IPS DF 19.7 (cell line): ENCODE results near the gene UNC13D.
A peak's percentile ranks its signal among the peaks of the same experiment; 100 is the strongest.
"Not testable (repeated sequence)": the region's sequence is repeated elsewhere in the genome, so short reads cannot be mapped to it uniquely, and the experiment has no call there.

Source experiments
- DNase-seq: peaks from one replicate; pipeline ENCODE4 v3.0.0-alpha.2; 2013; ENCODE audit warnings: low read depth, low spot score

UNC13D gene

DNA sequence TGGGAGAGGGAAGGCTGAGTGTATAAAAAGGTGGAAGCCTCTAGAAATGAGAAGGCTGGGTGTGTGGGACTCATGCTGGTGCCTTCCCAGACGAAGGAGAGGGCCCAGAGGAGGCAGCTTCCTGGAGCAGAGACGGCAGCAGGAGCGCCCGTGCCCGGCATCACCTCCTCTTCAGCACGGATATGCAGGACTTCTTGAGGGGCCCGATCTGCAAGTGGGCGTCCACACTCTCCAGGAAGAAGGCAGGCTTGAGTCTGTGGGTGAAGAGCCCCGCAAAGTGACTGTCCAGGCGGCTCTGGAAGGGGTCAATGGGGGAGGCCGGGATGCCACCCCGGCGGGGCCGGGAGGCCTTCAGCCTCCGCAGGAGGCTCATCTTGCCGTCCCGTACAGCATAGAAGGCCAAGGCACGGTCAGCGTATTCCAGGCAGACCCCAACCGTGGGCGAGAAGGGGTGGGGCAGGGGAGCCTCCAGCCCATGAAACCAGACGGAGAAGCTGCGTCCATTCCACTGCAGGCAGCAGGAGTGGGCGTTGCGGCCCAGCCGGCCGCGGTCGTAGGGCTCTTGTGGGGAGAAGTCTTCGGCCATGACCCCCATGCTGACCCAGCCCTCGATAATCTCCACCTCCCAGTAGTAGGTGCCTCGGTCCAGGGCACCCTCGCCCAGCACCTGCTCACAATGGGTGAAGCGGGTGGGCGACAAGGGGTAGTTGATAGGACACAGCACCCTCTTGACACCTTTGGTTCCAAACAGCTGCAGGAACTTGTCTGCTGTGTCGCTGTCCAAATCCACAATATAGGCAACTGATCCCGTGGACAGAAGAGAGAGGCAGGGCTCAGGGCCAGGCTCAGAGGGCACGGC, 30.3 kb upstream of the UNC13D start:
- DNase-seq: no peak

DNA sequence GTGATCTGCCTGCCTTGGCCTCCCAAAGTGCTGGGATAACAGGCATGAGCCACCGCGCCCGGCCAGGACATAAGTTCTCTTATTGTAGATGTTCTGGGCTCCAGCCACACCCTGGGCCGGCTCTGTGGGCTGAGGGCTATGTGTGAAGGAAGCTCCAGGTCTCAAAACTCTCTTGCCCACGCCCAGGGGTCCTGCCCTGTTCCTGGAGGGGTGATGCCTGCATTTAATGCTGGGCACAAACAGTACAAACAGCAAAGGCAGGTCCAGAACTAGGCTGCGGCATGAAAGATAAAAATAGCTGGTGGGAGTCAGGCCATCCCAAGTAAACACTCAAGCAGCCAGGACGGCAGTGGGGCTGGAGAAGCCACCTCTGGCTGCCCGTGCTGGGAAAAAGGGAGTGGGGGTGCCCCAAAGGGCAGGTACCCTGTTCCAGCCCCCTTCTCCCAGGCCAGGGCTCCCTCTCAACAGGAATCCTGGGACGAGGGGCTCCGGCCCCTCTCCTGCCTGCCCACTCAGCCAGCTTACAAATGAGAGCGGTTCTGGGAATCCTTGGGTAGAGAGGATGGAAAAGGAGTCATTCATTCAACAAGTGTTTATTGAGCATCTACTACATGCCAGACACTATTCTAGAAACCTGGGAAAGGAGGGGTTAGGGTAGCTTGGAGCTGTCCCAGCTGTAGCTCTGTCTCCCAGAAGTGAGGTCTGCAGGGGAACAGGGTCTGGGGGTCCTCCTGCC, 29.6 kb upstream of the UNC13D start:
- no peak for DNase-seq

DNA sequence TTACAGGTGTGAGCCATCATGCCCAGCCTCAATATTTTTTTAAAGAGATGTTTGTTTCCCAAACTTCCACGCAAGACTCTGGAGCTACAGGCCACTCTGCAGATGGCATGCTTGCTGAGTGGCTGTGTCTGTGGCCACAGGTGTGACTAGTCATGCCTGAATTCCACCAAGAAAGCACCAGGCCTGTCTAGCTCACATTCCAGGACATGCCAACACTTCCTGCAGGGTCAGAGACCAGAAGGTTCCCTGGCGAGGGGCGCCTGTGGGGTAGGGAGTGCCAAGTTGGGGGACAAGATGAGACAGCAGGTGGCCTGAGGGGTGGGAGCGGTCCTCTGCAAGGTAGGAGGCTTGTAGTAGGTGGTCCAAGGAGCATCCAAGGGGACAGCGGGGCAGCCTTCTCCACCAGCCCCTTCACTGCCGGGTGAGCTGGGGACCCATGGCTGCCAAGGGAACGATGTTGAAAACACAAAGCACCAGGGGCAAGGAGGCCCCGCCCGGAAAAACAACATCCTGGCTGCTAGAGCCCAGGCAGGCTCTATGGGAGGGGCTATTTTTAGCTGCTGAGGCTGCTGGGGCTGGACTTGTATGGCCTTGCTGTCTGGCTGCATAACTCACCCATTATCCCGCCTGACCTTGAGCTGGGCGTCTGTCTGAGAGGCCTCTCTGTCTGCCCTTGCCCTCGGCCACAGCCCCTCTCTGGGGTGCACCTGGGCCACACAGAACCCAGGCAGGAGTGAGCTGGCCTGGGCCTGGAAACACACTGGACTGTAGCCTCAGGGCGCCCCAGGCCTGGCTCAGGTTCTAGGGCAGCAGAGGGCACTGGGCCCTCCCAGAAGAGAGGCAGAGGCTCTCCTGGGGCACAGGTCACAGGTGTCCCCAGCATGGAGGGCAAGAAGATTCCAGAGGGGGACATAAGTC, 28.5 kb upstream of the UNC13D start:
- DNase-seq: no peak

DNA sequence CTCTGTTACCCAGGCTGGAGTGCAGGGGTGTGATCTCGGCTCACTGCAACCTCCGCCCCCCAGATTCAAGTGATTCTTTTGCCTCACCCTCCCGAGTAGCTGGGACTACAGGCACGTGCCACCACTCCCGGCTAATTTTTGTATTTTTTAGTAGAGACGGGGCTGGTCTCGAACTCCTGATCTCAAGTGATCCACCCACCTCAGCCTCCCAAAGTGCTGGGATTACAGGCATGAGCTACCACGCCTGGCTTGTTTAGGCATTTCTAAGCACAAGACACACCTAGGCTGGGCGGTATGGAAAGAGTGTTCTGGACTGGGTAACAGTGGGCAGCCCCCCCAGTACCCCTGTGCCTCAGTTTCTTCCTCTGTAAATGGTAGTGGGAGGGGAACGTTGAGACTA, 26.0 kb upstream of the UNC13D start:
- DNase-seq: not testable (repeated sequence)

DNA sequence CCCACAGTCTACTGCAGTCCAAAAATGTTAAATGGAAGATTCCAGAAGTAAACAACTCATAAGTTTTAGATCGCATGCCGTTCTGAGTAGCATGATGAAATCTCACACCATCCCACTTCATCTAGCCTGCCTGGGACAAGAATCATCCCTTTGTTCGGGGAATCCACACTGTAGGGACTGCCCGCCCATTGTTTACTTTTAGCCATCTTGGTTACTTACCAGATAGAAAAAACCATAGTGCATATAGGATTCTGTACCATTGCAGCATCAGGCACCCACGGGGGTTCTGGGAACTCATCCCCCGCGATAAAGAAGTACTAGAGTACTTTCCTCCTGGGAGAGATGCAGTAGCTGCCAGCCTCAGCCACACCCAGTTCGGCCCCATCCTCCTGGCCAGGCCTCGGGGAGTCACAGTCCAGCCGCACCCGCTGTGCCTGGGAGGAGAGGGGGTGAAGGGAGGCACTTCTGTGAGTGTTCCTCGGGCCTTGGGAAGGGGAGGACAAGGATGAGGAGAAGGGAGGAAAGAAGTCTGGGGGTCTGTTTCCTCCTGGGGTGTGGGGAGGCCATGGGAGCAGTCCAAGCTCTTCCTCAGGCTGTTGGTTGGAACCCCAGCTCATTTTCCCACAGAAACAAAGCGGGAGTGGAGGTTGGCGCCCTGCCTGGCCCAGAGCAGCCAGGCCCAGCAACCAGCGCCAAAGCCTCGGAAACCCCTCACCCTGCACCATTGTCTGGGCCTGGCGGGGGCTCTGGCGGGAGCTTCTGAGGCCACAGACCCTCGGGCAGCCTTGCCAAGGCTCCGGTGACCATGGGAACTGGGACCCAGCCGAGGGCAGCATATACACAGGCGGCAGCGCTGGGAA, 25.3 kb upstream of the UNC13D start:
- no peak for DNase-seq

DNA sequence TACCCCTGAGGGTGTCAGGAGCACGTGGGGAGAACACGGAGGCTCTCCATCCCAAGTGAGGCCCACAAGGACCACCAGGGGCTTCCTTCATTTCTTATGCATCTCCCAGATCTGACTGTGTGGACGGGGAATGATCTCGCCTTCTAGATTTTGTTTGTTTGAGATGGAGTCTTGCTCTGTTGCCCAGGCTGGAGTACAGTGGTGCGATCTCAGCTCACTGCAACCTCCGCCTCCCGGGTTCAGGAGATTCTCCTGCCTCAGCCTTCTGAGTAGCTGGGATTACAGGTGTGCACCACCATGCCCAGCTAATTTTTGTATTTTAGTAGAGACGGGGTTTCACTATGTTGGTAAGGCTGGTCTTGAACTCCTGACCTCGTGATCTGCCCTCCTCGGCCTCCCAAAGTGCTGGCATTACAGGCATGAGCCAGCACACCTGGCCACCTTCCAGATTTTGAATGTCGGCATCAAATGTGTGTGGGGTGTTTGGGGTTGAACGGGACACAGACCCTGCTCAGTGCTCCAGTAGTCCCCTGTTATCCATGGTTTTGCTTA, 24.6 kb upstream of the UNC13D start:
- not testable (repeated sequence) for DNase-seq

DNA sequence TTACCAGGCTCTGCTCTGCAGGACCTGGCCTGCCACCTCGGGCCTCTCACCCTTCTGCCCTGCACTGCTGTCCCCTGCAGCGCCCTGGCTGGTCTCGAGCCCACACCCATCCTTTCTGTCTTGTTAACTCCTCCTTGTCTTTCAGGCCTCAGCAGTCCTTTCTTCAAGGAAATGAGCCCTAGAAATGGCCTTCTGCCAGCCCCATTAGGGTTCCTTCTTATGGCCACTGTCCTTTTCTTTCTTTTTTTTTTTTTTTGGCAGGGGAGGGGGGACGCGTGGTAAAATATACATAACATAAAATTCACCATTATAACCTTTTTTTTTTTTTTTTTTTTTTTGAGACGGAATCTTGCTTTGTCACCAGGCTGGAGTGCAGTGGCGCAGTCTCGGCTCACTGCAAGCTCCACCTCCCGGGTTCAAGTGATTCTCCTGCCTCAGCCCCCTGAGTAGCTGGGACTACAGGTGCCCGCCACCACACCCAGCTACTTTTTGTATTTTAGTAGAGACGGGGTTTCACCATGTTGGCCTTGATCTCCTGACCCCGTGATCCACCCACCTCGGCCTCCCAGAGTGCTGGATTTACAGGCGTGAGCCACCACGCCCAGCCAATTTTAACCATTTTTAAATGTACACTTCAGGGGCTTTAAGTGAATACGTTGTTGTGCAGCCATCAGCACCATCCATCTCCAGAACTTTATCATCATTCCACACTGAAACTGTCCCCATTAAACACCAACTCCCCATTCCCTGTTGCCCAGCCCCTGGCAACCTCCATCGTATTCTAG, 21.4 kb upstream of the UNC13D start:
- not testable (repeated sequence) for DNase-seq

DNA sequence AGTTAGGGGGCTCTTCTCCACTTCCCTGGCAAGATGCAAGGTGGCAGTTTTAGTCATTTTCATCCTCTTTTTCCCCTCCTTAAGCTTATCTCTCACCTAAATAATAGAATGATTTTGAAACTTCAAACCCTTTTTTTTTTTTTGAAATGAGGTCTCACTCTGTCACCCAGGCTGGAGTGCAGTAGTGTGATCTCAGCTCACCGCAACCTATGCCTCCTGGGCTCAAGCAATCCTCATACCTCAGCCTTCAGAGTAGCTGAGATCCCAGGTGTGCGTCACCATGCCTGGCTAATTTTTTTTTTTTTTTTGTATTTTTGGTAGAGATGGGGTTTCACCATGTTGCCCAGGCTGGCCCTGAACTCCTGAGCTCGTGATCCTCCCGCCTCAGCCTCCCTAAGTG, 20.7 kb upstream of the UNC13D start:
- not testable (repeated sequence) for DNase-seq

DNA sequence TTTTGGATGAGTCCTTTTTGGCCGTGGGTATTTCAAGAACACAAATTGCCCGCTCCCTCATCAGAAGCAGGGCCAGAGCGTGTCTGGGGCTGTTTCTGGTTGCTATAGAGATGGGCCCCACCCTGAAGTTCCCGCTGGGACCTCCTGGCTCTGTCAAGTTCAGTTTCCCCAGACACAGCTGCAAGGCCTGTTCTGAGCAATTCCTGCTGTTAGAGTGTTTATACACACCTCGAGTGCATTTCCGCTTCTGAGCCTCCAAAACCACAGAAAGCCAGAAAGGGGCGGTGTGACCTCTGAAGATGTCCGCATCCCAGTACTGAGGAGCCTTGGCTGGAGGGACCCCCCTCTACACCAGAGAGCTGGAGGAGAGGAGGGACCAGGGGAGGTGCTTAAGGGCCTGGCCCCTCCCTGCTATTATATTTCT, 20.3 kb upstream of the UNC13D start:
- DNase-seq: no peak

DNA sequence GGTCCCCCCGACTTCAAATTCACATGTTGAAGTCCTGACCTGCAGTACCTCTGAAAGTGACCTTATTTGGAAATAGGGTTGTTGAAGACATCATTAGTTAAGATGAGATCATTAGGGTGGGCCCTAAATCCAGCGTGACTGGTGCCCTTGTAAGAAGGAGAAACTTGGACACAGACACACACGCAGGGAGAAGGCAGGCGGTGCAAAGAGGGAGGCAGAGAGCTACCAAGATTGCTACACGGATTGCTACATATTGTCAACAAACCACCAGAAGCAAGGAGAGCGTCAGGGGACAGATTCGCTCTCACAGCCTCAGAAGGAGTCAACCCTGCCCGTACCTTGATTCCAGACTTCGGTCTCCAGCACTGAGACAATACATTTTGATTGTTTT, 17.7 kb upstream of the UNC13D start:
- DNase-seq: no peak

DNA sequence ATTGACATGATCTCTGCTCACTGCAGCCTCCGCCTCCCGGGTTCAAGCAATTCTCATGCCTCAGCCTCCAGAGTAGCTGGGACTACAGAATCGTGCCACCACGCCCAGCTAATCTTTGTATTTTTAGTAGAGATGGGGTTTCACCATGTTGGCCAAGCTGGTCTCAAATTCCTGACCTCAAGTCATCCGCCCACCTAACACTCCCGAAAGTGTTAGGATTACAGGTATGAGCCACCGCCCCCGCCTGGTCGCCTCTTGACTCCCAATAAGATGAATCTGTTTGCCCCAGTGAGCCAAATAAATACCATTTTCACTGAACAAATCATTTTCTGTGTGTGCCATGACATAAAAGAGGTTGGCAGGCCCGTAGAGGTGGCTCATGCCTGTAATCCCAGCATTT, 15.2 kb upstream of the UNC13D start:
- not testable (repeated sequence) for DNase-seq

DNA sequence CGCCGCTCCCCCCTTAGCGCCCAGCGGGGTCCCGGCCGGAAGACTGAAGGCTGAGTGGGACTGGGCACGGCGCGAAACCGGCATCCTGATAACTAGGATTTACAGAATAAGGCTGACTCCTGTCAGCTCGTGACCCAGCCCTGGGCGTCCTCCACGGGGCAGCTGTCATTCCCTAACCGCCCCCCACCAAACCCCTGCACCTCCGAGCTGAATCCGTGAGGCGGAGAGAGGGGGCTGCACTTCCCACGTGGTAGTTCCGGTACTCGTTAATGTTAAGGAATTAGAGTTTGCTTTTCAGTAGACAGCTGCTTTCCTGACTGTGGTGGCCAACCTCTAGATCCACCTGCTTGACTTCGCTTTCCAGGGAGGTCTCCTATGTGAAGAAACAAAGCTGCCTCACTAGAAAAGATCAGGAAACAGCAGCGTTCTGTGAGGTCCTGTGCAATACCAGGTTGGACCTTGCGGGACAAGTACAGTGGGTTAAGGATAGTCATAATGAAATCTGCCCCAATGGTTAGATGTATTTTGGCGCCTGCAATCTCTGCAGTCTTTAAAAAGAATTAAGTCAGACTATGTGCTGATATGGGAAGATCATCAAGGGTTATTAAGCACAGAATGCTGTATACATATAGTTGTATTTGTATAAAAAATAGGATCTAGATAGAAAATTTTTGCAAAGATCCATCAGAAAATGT, 12.0 kb upstream of the UNC13D start:
- no peak for DNase-seq

DNA sequence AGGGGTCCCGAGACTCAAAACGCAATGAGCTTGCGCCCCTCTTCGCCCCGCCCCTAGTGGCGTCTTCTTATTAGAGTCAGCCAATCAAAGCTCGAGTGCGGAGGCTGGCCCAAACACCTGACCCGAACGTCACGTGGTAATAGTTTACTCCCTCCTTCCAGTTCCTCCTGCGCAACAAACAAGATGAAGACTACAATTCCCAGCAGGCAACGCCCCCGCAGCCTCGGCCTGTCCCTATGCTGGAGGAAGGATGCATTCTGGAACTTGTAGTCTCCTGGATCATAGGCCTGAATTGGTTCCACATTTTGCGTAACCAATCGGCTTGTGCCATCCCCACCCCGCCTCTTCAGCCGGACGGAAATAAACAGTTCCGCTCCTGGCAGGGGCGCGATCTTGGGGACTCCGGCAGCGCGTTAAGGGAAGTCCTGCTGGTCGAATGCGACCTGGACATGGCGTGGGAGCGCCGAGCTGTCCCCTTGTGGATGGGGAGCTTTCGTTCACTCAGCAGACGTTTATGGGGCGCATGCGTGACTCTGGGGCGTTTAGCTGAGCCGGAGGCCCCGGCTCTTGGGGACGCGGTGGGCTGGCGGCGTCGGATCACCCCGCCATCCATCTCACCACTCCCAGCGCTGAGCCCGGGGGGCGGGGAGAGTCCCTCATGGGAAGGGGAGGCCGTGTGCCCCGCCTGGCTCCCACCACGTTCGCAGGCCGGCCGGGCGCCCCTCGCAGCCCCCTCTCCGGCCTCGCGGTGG, 11.3 kb upstream of the UNC13D start, which contains the start of gene WBP2:
TSS of gene WBP2 (minus strand) at position 26 of the 752 bp plus-strand sequence. CDS start 38 bp downstream, outside the sequence.
- peak; percentile 100 for DNase-seq

DNA sequence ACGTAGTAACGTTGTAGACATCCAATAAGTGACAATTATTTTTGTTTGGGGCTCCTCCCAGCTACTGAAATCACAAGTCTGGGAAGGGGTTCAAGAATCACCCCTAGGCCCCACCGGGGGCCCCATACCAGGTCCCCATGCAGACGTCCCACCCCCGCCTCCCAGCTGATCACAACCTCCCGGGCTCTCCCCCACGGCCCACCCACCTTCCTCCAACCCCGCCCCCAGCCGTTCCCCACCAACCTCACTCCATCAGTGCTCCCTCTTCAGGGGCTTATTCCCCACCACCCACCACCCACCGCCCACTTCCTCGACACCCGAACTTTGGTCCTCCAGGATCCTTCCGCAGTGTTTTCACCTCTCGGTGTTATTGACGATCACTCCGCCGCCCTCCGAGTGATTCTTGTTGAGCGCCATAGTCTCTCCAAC, 10.7 kb upstream of the UNC13D start:
- DNase-seq: no peak

DNA sequence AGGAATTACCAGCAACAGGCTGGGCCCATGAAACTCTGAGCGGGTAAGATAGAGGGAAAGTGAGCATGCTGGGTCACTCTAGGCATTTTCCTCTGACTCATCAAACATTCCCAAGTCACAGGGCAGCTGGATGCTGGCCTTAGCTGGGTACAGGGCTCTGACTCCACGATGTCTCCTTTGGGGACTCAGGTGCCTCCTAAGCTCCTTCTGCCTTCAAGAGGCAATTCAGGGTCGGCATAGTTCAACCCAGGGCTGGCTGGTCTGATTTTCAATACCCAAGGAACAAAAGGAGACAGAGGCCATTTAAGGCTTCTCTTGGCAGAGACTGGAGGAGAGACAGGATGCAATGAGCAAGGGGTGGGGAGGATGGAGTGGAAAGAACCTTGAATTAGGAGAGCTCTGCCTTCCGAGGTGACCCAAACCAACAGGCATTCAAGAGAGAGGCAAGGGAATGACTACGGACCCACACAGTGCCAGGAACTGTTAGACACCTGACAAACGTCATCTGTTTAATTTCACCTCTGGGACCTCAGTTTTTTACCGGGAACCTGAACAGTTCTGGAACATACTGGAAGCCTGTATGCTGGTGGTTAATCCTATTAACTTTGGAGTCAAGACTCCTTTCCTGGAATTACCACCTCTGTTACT, 10.0 kb upstream of the UNC13D start:
- no peak for DNase-seq

DNA sequence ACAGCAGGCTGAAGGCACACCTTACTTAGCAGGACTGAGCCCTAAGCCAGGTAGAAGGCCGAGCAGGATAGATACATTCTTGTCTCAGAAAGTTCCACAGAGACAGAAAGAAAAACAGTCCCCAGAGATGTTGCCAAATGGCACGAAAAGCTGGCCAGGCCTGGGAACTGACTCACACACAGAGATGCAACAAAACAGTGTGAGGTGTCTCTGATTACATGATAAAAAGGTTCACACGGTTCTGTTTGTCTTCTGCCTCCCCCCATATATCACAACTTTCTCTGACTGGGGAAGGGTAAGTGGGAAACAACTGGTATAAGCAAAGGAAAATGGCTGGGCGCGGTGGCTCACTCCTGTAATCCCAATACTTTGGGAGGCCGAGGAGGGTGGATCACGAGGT, 9.2 kb upstream of the UNC13D start:
- DNase-seq: no peak

DNA sequence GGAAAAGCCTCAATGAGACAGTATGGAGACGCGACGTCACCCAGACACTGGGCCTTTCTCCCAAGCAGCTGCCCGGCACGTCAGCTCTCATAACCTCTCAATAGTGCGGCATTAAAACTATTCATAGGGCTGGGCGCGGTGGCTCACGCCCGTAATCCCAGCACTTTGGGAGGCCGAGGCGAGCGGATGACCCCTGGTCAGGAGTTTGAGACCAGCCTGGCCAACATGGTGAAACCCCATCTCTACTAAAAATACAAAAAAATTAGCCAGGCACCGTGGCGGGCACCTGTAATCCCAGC, 7.4 kb upstream of the UNC13D start:
- DNase-seq: not testable (repeated sequence)
